PC-3 (cell line): Measurements from ENCODE around the gene KLHL8.

Experiments
- CTCF ChIP-seq: fragments of 300-600 bp; sonication (generic); conservative IDR thresholded peaks from 2 replicates; pipeline ENCODE4 v1.5.1; 2017; ENCODE audit warnings: antibody characterized with exemption, low read depth, mild to moderate bottlenecking, low read length
- EZH2 ChIP-seq: fragments of 300-600 bp; sonication (generic); IDR thresholded peaks from one replicate; pipeline ENCODE4 v1.6.1; 2017; ENCODE audit warnings: antibody characterized with exemption, mild to moderate bottlenecking, low read length; ENCODE audit not compliant: unreplicated experiment
- EZH2phosphoT487 ChIP-seq: fragments of 300-600 bp; sonication (generic); IDR thresholded peaks from 2 replicates; pipeline ENCODE4 v1.6.1; 2018; ENCODE audit warnings: mild to moderate bottlenecking, antibody characterized with exemption, low read length, borderline replicate concordance

- TF ChIP-seq EZH2 = no peak
- no peak for TF ChIP-seq CTCF
- no peak for TF ChIP-seq EZH2phosphoT487
Observed at GRCh38 chr4:87153078-87153870, 67.1 kb downstream of the KLHL8 start.
